Measurements from ENCODE around the gene ADCY10. TPM values are rescaled to one million over a fixed set of nuclear protein-coding genes. Genes with fewer than 3 reads are reported as not detected.
"Not testable (repeated sequence)": the region's sequence is repeated elsewhere in the genome, so short reads cannot be mapped to it uniquely, and the experiment has no call there.

Gene ADCY10
- total and polyA plus RNA-seq, 2 experiments from 2014 or later, result 0.93 to 1.5 TPM

- no peaks in the 10 kb centered on the region for H3K36me3 ChIP-seq (replicated peaks; ENCODE audit: insufficient read depth, low read depth)
- H3K9me3 ChIP-seq (ENCODE audit: low read depth), result no peaks in the 10 kb centered on the region
- H4K20me1 ChIP-seq (ENCODE audit: insufficient read depth, poor library complexity, severe bottlenecking), result no peaks in the 10 kb centered on the region
- H3K9me2 ChIP-seq (replicated peaks; ENCODE audit: insufficient read depth), result no peaks in the 10 kb centered on the region
- H3K4me1 ChIP-seq (ENCODE audit: insufficient read depth), result no peaks in the 10 kb centered on the region
- H2AFZ ChIP-seq, result no peak overlapping the region
- TF ChIP-seq CTCF (IDR thresholded peaks at IDR 0.05; ENCODE audit: poor library complexity) (no peak), EZH2 (IDR thresholded peaks at IDR 0.05; ENCODE audit: borderline replicate concordance) (no peak)
- H3K4me2 ChIP-seq, result no peak overlapping the region
- no peaks in the 10 kb centered on the region for H3K27me3 ChIP-seq
- no peak overlapping the region for H3K4me3 ChIP-seq
- DNase-seq (ENCODE audit: low spot score), result no peak
- H3K27ac ChIP-seq, result no peak overlapping the region
- no peaks in the 10 kb centered on the region for H3K79me2 ChIP-seq
- WGBS (ENCODE audit: low lambda C conversion rate, missing lambda C conversion rate), result 94% methylated on average over 9 of the region's 9 CpGs
These were observed 15.2 kb downstream of the ADCY10 start for GRCh38 chr1:167898578-167899222.

- H3K9me3 ChIP-seq (ENCODE audit: low read depth), result no peaks in the 10 kb centered on the region
- TF ChIP-seq EZH2phosphoT487 (IDR thresholded peaks at IDR 0.05; ENCODE audit: low read depth, severe bottlenecking, unreplicated experiment) (no peak), EZH2 (IDR thresholded peaks at IDR 0.05; ENCODE audit: borderline replicate concordance) (no peak), CTCF (IDR thresholded peaks at IDR 0.05; ENCODE audit: poor library complexity) (no peak)
- no peaks in the 10 kb centered on the region for H3K4me1 ChIP-seq (ENCODE audit: insufficient read depth)
- no peak overlapping the region for H2AFZ ChIP-seq
- no peak overlapping the region for H3K4me3 ChIP-seq
- DNase-seq (ENCODE audit: low spot score), result no peak
- H3K27me3 ChIP-seq, result no peaks in the 10 kb centered on the region
- 79% methylated on average over 2 of the region's 2 CpGs for WGBS (ENCODE audit: low lambda C conversion rate, missing lambda C conversion rate)
- no peaks in the 10 kb centered on the region for H3K36me3 ChIP-seq (replicated peaks; ENCODE audit: insufficient read depth, low read depth)
- no peak overlapping the region for H3K4me2 ChIP-seq
- no peaks in the 10 kb centered on the region for H3K9me2 ChIP-seq (replicated peaks; ENCODE audit: insufficient read depth)
- H3K27ac ChIP-seq, result no peak overlapping the region
- H4K20me1 ChIP-seq (ENCODE audit: insufficient read depth, poor library complexity, severe bottlenecking), result no peaks in the 10 kb centered on the region
- no peaks in the 10 kb centered on the region for H3K79me2 ChIP-seq
These were observed 20.1 kb downstream of the ADCY10 start for GRCh38 chr1:167893798-167894197.

- no peaks in the 10 kb centered on the region for H3K27me3 ChIP-seq
- H3K36me3 ChIP-seq (replicated peaks; ENCODE audit: insufficient read depth, low read depth), result no peaks in the 10 kb centered on the region
- no peak overlapping the region for H3K4me3 ChIP-seq
- H3K27ac ChIP-seq, result no peak overlapping the region
- H2AFZ ChIP-seq, result no peak overlapping the region
- no peak for TF ChIP-seq EZH2phosphoT487 (IDR thresholded peaks at IDR 0.05; ENCODE audit: low read depth, severe bottlenecking, unreplicated experiment)
- TF ChIP-seq CTCF (IDR thresholded peaks at IDR 0.05; ENCODE audit: poor library complexity), result no peak
- TF ChIP-seq EZH2 (IDR thresholded peaks at IDR 0.05; ENCODE audit: borderline replicate concordance), result no peak
- H3K79me2 ChIP-seq, result no peaks in the 10 kb centered on the region
- no peaks in the 10 kb centered on the region for H4K20me1 ChIP-seq (ENCODE audit: insufficient read depth, poor library complexity, severe bottlenecking)
- no peak for DNase-seq (ENCODE audit: low spot score)
- no peak overlapping the region for H3K4me2 ChIP-seq
- no peaks in the 10 kb centered on the region for H3K9me3 ChIP-seq (ENCODE audit: low read depth)
- no peaks in the 10 kb centered on the region for H3K9me2 ChIP-seq (replicated peaks; ENCODE audit: insufficient read depth)
- H3K4me1 ChIP-seq (ENCODE audit: insufficient read depth), result no peaks in the 10 kb centered on the region
These were observed 23.5 kb downstream of the ADCY10 start for GRCh38 chr1:167890400-167890799.

GRCh38 chr1:167887187-167887586, 26.7 kb downstream of the ADCY10 start:
- DNase-seq (ENCODE audit: low spot score); H4K20me1 ChIP-seq (ENCODE audit: insufficient read depth, poor library complexity, severe bottlenecking); H3K36me3 ChIP-seq (replicated peaks; ENCODE audit: insufficient read depth, low read depth); H3K4me3 ChIP-seq; H3K27me3 ChIP-seq; H3K27ac ChIP-seq; H3K9me2 ChIP-seq (replicated peaks; ENCODE audit: insufficient read depth); H3K79me2 ChIP-seq; H3K9me3 ChIP-seq (ENCODE audit: low read depth); H3K4me1 ChIP-seq (ENCODE audit: insufficient read depth); H2AFZ ChIP-seq; H3K4me2 ChIP-seq: not testable (repeated sequence)
- 98% methylated on average over 2 of the region's 2 CpGs for WGBS (ENCODE audit: low lambda C conversion rate, missing lambda C conversion rate)

Measured in hepatocyte (in vitro differentiated cells).